Mammary epithelial cell (primary cell): ENCODE data around the gene ABHD6.

Experiments
- CTCF ChIP-seq, 2 donors: IDR thresholded peaks in 1 of 2; conservative IDR thresholded peaks in 1 of 2; 2 replicates each; pipeline ENCODE4 v1.5.1; 2011 to 2012; ENCODE audit warnings: inconsistent platforms in 2 of 2, low read length in 2 of 2, mild to moderate bottlenecking in 2 of 2, control low read depth in 1 of 2, low read depth in 1 of 2; ENCODE audit not compliant: insufficient read depth in 1 of 2; ENCODE audit errors: extremely low read depth in 1 of 2
- EZH2 ChIP-seq: IDR thresholded peaks from 2 replicates; pipeline ENCODE4 v1.6.1; 2012; ENCODE audit warnings: low read length, inconsistent platforms, borderline replicate concordance

DNA sequence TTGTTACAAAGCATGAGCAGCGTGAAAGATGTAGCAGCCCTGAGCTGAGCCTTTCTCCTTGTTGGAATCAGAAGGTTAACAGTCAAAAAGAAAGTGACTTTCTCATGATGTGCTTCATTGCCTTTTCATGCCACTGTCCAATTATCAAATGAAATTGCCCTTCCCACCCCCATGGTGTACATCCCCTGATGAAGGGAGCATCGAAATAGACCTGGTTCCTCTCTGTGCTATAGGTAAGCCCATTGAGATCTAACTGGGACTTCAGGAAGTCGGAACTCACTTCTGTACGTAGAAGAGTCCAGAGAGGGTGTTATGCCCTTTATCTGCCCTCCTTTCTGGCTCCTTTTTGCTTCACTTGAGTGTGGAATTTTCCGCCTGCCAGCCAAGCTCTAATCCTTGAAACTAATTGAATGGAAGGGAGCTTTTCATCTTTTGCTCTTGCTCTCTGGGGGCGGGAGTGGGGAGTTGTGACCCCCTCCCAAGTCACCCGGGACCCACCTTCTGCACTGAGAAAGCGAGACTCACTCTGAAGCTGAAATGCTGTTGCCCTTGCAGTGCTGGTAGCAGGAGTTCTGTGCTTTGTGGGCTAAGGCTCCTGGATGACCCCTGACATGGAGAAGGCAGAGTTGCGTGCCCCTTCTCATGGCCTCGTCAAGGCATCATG, 20.9 kb downstream of the ABHD6 start:
- TF ChIP-seq CTCF (conservative IDR thresholded peaks at IDR 0.05 in 1 of 2, IDR thresholded peaks at IDR 0.05 in 1 of 2; ENCODE audit: extremely low read depth in 1 of 2, insufficient read depth in 1 of 2, low read depth in 1 of 2, low read length in 2 of 2) (no peak), EZH2 (no peak)
